Fibroblast of villous mesenchyme (primary cell): ENCODE results near the gene BICDL1. TPM values are rescaled to one million over a fixed set of nuclear protein-coding genes. Genes with fewer than 3 reads are reported as not detected.

Source experiments
- DNase-seq: peaks from one replicate; pipeline ENCODE4 v3.0.0-alpha.2; 2010; ENCODE audit warnings: low read depth
- H3K4me3 ChIP-seq: 2 replicates; pipeline ENCODE4 v1.5.1; 2011; ENCODE audit warnings: low read depth, mild to moderate bottlenecking, low read length
- total RNA-seq: library from RNA; depleted of rRNA; stranded (reverse); fragments of >200 nt; gene quantifications from 2 replicates; pipeline ENCODE4 v1.2.3, GENCODE V29; 2012
- TF ChIP-seq, protein P1 (sequence below): IDR thresholded peaks from 2 replicates; pipeline ENCODE4 v1.5.1; 2012; ENCODE audit warnings: low read depth, mild to moderate bottlenecking, low read length; ENCODE audit not compliant: insufficient read depth

Gene BICDL1
- total RNA-seq, 1 donor = 1.7 TPM

- TF ChIP-seq, protein P1, sequence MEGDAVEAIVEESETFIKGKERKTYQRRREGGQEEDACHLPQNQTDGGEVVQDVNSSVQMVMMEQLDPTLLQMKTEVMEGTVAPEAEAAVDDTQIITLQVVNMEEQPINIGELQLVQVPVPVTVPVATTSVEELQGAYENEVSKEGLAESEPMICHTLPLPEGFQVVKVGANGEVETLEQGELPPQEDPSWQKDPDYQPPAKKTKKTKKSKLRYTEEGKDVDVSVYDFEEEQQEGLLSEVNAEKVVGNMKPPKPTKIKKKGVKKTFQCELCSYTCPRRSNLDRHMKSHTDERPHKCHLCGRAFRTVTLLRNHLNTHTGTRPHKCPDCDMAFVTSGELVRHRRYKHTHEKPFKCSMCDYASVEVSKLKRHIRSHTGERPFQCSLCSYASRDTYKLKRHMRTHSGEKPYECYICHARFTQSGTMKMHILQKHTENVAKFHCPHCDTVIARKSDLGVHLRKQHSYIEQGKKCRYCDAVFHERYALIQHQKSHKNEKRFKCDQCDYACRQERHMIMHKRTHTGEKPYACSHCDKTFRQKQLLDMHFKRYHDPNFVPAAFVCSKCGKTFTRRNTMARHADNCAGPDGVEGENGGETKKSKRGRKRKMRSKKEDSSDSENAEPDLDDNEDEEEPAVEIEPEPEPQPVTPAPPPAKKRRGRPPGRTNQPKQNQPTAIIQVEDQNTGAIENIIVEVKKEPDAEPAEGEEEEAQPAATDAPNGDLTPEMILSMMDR = no peak
- DNase-seq = no peak
- peak within 1 kb of the TSS; percentile 83 for H3K4me3 ChIP-seq
Measured at GRCh38 chr12:120116441-120116791, 127.4 kb downstream of the BICDL1 start, which contains the start of gene RAB35. Gene RAB35, minus strand, starts transcription at chr12:120116753. Its CDS starts 103 bp downstream, at chr12:120116650.

DNA sequence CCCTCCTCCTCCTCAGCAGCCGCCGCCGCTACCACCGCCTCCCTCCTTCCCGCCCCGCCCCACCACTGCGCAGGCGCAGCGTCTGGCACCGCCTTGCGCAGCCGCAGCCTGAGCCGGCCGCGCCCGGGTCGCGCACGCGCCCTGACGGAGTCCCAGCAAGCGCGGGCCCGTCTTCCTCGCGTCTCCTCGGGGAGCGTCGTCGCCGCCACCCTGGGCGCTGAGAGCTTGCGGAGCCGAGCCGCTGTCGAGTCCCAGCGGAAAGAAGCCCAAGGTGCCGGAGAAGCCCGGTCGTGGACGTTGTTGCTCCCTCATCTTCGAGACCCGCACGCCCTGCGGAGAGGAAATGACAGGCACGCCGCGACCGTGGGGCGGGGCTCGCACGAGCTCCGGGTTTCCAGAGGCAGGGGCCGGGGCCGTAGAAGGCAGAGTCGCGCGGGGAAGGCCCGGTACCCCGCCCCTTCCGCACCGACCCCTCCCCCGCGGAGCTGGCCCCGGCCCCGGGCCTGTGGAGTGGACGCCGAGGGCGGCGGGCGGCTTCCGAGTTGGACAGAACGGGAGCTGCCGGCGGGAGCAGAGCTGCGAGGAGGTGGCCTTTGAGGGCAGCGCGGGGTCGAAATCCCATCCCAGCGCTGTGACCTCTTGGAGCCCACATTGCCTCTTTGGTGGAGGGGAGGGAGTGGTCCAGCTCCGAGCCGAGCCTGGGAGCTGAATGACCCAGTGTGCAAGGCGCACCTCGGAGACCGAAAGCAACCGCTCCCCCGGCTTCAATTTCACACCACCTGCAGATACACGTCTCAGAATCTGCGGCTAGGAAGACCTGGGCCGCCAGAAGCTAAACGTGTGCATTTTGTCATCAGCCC, 128.0 kb downstream of the BICDL1 start:
- DNase-seq = peak; percentile 94
- TF ChIP-seq, protein P1 = no peak
- peak overlapping the region; percentile 83 for H3K4me3 ChIP-seq

- DNase-seq = no peak
- TF ChIP-seq, protein P1 = no peak
- H3K4me3 ChIP-seq = peak overlapping the region; percentile 83
Measured at GRCh38 chr12:120117961-120118320, 128.9 kb downstream of the BICDL1 start.

DNA sequence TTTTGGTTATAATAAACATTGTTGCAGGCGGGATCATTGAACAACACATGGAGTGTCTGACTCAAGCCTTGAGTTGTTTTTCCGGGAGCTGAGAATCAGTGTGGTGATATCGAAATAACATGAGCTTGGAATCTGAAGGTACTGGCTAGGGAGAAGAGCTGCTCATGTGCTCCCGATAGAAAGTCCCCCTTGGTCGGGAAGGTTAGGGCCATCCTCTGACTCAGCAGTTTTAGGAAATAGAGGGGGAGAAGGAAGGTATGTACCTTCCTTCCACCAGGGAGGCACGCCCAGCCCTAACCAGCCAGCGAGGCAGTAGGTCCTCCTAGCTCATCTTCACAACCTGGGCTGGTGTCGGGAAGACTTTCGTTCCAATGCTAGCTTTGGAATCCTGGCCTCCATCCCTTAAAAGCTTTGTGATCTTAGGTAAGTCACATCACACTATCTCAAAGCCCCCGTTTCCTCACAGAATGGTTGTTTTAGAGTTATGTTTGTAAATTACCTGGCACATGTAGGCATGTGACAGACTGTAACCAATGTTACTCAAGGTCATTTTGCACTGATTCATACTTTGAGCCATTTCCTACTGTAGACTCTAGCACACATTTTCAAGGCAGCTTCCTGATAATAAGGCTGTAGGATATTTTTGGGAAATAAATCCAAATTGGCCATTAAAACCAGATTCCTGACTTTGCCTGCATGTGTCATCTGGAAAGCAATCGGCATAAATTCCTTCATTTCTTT, 129.5 kb downstream of the BICDL1 start:
- TF ChIP-seq, protein P1 = no peak
- peak overlapping the region; percentile 83 for H3K4me3 ChIP-seq
- DNase-seq = peak; percentile 62

- H3K4me3 ChIP-seq = no peak overlapping the region
- DNase-seq = peak; percentile 76
- TF ChIP-seq, protein P1 = no peak
Measured at GRCh38 chr12:120119271-120119973, 130.4 kb downstream of the BICDL1 start.

GRCh38 chr12:120121343-120121742, 132.3 kb downstream of the BICDL1 start:
- no peak for DNase-seq
- H3K4me3 ChIP-seq = no peak overlapping the region
- TF ChIP-seq, protein P1 = no peak
